SK-N-DZ (cell line): ENCODE measurements around the gene SLX4IP. TPM values are rescaled to one million over a fixed set of nuclear protein-coding genes. Genes with fewer than 3 reads are reported as not detected.
"Not testable (repeated sequence)": the region's sequence is repeated elsewhere in the genome, so short reads cannot be mapped to it uniquely, and the experiment has no call there.

Experiments
- DNase-seq: peaks from one replicate; pipeline ENCODE4 v3.0.0-alpha.2; 2015; ENCODE audit warnings: low spot score
- polyA plus RNA-seq, 2 experiments: library from polyadenylated mRNA; depleted of rRNA; stranded (reverse); fragments of >200 nt; gene quantifications; 2 replicates each; pipeline ENCODE4 v1.2.3, GENCODE V29; 2014

Gene SLX4IP
- 3.0 and 3.2 TPM in 2 replicates for polyA plus RNA-seq (2014; cell fraction: cytosol; rRNA removed)
- 3.5 and 4.8 TPM in 2 replicates for polyA plus RNA-seq (2014; cell fraction: nucleus; rRNA removed)

GRCh38 chr20:10434832-10435812 is at the start of gene SLX4IP:
Gene SLX4IP, plus strand, starts transcription at chr20:10435305. Its CDS starts 22,900 bp downstream, at chr20:10458205.
- DNase-seq = peak; percentile 97

- DNase-seq = peak; percentile 21
Observed at GRCh38 chr20:10385850-10386544, 49.1 kb upstream of the SLX4IP start.

- DNase-seq = no peak
Observed at GRCh38 chr20:10387686-10388085, 47.4 kb upstream of the SLX4IP start.

GRCh38 chr20:10388597-10388996 is 46.5 kb upstream of the SLX4IP start:
- DNase-seq = no peak

- no peak for DNase-seq
Observed at GRCh38 chr20:10390709-10391108, 44.4 kb upstream of the SLX4IP start.

GRCh38 chr20:10394752-10395151 is 40.4 kb upstream of the SLX4IP start:
- not testable (repeated sequence) for DNase-seq

- DNase-seq = no peak
Observed at GRCh38 chr20:10398834-10399369, 36.2 kb upstream of the SLX4IP start.

- DNase-seq = no peak
Observed at GRCh38 chr20:10402938-10403608, 32.0 kb upstream of the SLX4IP start.

GRCh38 chr20:10404023-10404628 is 31.0 kb upstream of the SLX4IP start:
- DNase-seq = no peak

- no peak for DNase-seq
Observed at GRCh38 chr20:10404959-10405530, 30.1 kb upstream of the SLX4IP start.

GRCh38 chr20:10408108-10408813 is 26.8 kb upstream of the SLX4IP start:
- DNase-seq = no peak

- DNase-seq = no peak
Observed at GRCh38 chr20:10411673-10412072, 23.4 kb upstream of the SLX4IP start.

- DNase-seq = no peak
Observed at GRCh38 chr20:10412591-10413408, 22.3 kb upstream of the SLX4IP start.

- DNase-seq = no peak
Observed at GRCh38 chr20:10415013-10415650, 20.0 kb upstream of the SLX4IP start.

GRCh38 chr20:10417218-10417617 is 17.9 kb upstream of the SLX4IP start:
- DNase-seq = not testable (repeated sequence)

- no peak for DNase-seq
Observed at GRCh38 chr20:10419550-10420133, 15.5 kb upstream of the SLX4IP start.

GRCh38 chr20:10423735-10424134 is 11.4 kb upstream of the SLX4IP start:
- DNase-seq = no peak

GRCh38 chr20:10427060-10427692 is 7.9 kb upstream of the SLX4IP start:
- peak; percentile 47 for DNase-seq
